Kidney glomerular epithelial cell (primary cell): ENCODE data around the gene UNC13D.
"Not testable (repeated sequence)": the region's sequence is repeated elsewhere in the genome, so short reads cannot be mapped to it uniquely, and the experiment has no call there.

Experiments
- DNase-seq: peaks from one replicate; lab custom pipeline; 2025; lab: John Stamatoyannopoulos, UW

Gene UNC13D

DNA sequence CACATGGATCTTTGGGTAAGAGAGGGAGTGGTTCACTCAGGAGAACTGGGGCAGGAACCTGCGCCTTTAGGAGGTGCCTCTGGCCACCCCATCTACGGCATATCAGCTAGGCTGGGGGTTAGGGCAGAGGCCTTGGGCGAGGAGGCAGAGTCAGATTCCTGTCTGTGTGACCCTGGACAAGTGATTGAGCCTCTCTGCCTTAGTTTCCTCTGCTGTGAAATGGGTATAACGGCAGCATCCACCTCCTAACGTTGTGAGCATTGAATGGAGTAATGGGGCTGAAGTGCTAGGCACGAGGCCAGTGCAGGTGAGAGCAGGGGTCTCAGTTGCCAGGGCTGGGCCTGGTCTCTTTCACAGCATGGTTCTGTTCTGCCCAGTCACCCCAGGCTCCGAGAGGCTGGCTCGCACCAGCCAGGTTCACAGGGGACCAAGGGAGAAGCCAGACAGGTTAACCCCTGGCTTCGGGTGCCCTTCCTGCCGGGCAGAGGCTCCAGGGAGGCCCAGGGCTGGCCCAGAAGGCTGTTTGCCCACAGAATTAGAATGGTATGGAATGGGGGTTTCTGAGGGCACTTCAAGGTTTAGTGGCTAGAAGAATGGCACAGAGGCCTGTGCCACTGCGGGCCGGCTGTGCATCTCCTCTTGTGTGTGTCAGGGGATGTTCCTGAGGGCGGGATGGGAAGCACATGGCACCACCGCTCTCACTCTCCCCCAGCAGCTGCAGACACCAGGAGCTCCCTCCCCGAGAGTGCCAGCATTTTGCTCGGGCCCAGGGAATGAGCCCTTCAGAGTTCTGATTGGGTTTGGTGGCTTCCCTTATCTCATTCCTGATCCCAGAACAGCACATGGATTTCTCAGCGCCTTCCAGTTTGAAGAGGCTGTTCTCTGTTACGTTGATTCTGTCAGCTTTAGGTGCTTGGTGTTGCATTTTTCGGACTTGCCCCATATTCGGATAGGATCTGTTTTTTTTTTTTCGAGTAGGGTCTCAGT lies 23.8 kb downstream of the UNC13D start:
- DNase-seq: no peak

DNA sequence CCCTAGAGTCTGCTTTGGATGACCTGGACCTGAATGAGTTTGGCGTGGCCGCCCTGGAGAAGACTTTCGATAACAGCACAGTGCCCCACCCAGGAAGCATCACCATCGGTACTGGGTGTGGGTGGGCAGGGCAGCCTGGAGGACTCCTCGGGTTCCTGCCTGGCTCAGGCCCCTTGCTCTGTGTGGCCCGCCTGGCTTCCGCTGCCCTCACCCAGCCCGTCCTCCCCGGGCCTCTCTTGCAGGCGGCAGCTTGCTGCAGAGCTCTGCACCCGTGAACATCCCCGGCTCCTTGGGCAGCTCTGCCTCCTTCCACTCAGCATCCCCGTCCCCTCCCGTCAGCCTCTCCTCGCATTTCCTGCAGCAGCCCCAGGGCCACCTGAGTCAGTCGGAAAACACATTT lies 24.5 kb downstream of the UNC13D start:
- DNase-seq: no peak

DNA sequence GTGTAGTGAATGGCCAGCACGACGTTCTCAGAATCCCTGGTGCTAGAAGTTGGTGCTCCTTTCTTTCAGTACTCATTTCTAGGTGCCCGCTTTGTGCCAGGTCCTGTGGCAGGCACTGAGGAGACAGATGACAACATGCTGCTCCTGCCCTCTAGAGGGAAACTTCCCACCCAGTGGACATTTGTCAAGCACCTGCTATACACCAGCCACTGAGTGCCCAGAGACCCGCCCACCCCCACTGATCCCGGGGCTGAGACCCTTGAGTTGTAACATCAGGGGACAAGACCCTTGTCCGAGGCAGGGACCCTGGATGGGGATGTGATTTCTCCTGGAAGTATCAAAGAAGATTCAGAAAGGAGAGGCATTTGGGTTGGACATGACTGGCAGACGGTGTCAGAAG lies 25.1 kb downstream of the UNC13D start:
- no peak for DNase-seq

DNA sequence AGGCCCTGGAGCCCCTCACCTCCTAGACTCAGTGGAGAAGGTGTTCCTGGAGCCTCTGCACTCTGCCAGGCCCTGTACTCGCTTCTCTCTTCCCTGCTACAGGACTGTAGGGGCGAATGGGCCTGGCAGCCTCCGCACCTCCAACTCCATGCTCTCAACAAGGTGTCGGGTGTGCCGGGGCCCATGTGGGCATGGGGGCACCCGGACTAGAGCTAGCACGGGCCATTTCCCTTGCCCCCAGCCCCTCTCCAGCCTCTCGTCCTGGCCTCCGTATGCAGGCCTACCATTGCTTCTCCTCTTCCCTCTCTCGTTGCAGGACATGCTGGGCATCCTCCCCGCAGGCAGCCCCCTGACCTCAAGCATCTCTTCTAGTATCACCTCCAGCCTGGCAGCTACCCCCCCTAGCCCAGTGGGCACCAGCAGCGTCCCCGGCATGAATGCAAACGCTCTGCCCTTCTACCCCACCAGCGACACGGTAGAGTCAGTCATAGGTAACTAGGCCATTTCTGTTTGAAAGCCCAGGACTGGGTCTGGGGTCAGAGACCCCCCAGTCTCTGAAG lies 25.8 kb downstream of the UNC13D start:
- DNase-seq: no peak

DNA sequence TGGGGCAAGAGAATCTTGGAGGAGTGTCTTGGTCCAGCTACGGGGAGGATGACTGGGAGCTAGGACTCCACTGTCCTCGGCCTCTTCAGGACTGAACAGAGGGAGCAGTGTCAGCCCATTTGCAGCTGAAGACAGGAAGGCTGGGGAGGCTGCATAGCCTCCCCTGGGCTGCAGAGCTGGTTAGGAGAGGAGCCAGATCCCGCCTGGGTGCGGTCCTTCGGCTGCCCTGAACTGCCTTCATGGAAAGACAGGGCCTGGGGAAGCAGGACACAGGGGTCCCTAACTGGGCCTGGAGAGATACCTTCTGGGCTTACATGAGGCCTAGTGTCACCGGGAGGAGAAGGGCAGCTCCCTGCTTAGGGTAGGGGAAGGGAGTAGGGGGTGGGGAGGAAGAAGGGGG lies 26.6 kb downstream of the UNC13D start:
- no peak for DNase-seq

DNA sequence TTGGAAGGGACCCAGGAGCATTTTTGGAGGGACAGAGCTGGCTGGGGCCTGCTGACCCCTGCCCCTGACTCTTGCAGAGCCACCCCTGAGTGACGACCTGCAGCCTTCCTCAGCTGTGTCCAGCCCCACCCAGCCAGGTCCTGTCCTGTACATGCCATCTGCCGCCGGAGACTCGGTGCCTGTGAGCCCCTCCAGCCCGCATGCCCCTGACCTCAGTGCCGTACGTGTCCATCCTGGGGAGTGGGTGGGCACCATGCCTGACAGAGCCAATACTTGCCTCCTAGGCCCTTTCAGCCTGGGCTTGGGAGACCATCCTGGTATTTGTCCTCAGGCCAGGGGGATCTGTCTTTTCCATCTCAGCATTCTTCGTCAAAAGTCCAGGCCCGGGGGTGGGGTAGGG lies 27.5 kb downstream of the UNC13D start:
- DNase-seq: no peak

DNA sequence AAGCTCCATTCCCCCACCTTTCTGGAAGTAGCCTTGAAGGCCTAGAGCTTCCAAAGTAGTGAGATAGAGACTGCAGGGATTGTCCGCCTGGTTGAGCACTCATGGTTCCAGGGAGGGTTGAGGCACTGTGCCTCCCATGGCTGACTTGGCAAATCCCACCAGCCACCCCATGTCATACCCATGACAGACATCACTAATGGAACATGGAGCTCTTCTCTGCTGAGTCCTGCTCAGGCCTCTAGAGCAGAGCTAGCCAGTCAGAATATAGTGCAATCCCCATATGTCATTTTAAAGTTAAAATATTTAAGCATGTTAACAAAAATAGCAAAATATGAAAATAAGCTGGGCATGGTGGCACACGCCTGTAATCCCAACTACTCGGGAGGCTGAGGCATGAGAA lies 28.8 kb downstream of the UNC13D start:
- DNase-seq: no peak

DNA sequence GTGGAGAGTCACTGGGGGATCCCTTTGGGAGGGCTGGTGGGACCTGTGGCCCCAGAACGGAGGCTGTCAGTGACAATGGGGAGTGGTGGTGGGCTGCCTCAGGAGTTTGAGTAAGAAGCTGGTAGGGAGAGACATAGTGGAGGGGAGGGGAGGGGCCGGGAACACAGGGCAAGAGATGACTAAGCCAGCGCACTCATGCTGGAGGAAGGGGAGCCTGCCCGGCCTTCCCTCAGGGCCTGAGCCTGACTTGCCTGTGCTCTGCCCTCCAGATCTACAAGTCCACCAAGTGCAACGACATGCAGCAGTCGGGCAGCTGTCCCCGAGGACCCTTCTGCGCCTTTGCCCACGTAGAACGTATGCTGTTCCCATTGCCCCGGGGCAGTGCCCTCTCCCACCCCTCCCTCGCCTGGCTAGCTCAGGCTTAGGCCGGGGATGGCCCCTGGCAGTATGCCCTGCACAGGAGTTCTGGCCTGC lies 29.3 kb downstream of the UNC13D start:
- DNase-seq: no peak

DNA sequence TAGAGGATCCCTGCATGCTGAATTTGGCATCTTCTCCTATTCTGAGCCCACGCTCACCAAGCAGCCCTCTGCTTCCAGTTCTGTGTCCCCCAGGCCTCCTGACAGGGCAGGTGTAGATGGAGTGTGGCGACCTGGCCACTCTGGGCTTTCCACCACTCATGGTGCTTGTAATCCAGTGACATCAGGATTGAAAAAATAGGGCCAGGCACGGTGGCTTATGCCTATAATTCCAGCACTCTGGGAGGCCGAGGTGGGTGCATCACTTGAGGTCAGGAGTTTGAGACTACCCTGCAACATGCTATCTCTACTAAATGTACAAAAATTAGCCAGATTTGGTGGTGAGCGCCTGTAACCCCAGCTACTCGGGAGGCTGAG lies 30.2 kb downstream of the UNC13D start:
- no peak for DNase-seq

DNA sequence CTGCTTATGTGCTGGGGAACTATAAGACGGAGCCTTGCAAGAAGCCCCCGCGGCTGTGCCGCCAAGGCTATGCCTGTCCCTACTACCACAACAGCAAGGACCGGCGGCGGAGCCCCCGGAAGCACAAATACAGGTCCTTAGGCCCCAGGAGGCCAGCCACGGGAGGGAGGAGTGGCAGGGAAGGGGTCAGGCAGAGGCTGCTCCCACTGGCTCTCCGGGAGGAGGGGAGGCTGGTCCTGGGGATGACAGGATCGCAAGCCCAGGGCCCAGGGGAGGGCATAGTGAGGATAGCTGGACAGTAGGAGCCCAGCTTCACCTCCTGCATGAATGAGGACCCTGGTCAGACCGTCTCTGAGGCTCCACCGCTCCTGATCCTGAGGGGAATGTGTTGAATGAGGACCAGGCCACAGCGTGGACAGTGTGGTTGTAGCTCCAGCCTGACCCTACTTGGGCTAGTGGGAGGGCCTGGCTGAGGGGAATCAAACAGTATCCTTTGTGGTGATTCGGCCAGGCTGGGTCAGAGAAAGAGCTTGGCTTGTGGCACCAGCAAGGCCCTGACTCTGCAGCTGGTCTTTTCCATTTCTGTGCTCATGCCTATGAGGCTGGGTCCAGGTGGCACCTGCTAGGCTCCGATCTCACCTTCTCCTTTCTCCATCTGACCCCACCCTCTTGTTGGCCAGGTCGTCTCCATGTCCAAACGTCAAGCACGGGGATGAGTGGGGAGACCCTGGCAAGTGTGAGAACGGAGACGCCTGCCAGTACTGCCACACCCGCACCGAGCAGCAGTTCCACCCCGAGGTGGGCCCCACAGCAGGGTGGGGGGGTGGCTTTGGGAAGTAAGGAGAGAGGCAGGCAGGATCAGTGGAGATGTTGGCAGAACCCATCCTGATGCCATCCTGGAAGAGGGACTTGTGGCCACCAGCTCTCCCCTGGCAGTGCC lies 30.9 kb downstream of the UNC13D start:
- DNase-seq: no peak

DNA sequence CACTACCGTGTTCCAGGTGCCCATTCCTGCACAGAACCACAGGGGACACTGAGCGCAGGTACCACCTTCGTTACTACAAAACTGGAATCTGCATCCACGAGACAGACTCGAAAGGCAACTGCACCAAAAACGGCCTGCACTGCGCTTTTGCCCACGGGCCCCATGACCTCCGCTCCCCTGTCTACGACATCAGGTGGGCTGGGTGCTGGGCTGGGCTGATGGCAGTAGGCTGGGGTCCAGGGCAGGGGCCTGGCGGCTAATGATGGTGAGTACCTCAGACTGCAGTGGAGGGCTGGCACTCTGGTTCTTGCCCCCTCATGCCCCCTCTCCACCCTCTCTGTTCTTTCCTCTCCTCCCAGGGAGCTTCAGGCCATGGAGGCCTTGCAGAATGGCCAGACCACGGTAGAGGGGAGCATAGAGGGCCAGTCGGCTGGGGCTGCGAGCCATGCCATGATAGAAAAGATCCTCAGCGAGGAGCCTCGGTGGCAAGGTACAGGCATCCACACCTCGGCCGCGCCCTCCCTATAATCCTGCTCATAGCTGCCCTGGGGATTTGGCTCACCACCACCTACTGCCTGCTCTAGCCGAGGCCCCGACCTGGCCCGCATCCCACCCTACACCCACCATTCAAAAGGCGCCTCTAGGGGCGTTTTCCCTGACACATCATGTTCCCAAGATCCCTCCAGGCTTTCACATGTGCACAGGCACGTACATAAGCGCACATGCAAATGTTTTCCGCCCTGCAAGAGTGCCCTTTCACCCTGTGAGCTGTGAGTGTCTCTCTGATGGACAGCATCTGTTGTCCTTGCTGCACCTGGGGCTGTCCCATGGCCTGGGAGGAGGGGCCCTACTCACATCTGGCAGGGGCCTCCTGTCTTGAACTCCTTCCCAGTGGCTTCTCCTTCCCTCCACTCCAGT lies 31.8 kb downstream of the UNC13D start:
- DNase-seq: no peak

DNA sequence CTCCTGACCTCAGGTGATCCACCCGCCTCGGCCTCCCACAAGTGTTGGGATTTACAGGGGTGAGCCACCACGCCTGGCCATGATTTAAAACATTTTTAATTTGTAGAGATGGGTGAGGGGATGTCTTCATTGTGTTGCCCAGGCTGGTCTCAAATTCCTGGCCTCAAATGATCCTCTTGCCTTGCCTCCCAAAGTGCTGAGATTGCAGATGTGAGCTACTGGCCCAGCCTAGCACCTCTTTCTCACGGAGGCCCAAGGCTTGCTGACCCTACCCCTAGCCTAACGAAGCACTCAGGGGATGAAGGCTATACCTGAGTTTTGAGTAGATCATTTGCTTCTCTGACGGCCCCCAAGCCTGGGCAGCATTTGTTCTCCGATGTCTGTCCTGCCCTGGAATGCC lies 33.0 kb downstream of the UNC13D start:
- DNase-seq: no peak

DNA sequence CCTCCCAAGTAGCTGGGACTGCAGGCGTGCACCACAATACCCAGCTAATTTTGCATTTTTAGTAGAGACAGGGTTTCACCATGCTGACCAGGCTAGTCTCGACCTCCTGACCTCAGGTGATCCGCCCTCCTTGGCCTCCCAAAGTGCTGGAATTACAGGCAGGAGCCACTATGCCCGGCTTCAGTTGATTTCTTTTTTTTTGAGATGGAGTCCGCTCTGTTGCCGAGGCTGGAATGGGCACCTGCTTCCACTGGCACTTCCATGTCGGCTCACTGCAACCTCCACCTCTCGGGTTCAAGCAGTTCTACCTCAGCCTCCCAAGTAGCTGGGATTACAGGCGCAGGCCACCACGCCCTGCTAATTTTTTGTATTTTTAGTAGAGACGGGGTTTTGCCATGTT lies 33.4 kb downstream of the UNC13D start:
- DNase-seq: not testable (repeated sequence)

DNA sequence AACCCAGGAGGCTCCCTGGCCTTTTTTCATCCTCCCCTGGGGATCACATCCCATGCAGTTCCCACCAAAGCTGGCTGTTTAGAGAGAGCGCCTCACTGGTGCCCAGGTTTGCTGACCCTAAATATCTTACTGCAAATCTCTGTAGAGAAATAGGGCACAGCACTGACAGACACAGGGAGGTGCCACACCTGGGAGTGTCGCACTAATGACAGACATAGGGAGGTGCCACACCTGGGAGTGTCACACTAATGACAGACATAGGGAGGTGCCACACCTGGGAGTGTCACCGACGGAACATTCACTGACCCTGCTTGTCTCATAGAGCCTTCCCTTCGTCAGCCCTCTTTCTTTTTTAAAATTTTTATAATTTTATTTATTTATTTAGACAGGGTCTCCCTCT lies 34.0 kb downstream of the UNC13D start:
- DNase-seq: no peak

DNA sequence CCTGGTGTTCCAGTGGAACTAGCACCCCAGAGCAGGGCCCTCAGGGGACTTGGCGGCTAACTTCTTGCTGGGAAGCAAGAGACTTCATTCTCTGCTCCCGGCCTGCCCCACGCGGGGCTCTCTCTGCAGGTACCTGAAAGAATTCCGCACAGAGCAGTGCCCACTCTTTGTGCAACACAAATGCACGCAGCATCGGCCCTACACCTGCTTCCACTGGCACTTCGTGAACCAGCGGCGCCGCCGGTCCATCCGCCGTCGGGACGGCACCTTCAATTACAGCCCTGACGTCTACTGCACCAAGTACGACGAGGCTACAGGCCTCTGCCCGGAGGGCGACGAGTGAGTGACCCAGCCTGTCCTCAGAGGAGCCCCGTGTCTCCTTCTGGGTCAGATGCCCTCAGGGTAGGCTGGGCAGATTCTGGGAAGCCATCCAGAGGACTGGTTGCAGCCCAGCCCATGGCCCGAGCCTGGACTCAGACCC lies 34.5 kb downstream of the UNC13D start:
- no peak for DNase-seq

DNA sequence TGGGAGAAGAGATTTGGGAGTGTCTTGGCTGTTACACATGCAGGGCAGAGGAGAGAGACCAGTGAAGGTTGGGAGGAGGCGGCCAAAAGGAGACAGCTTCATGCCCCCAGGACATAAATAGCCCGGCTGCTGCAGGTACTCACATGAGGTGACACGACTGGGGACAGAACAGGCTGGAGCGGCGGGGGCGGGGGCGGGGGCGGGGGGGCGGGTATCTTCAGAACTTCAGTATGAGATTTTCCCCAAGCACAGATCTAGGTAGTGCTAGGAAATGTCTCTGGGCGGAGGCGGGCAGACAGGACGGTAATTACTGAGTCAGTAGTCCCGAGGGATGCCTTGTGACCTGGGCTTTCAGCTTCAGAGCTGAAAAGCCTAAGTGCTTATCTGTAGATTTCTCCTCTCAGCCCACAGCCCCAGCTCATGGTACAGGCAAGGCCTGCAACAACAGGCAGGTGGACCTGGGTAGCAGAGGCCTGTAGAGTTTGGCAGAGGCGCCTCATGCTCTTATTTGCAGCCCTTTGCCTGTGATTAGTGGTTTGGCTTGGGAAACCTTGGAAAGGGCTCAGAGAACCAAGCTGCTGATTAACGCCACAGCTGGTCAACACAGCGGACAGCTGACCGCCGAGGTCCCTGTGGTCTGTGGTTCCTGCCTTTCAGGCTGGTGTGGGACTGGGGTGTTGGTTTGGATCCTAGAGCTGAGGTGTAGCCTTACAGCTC lies 35.1 kb downstream of the UNC13D start:
- no peak for DNase-seq

DNA sequence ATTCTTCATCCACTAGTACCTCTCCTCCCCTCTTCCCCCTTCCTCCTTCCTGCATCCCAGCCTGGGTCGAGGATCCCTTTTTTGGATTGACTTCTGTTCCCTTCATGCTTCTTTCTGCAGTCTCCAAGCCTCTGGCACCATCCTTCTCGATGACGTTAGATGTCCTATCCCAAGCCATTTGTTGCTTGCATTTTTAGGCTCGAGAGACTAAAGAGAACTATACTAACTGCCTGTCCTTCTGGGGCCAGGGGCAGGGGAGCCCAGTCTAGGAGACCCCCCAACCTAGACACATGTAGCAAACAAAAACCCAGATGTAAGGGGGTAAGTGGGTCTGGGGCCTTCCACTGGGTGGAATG lies 35.7 kb downstream of the UNC13D start:
- no peak for DNase-seq

DNA sequence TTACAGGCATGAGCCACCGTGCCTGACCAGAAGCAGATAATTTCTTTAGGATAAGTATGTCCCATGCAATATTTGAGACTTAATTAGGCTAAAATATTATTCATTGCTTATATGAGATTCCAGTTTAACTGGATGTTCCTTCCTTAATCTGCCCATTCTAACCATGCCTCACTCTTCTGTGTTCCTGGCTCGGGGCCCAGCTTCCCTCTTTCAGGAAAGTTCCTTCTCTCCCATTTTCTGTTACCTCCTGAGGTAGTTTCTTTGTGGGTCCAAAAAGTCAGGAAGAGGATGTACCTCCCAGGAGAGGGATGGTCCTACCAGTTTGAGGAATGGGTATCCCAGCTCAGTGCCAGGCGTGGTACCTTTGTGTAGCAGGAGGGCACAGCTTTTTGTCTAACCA lies 36.3 kb downstream of the UNC13D start:
- no peak for DNase-seq

DNA sequence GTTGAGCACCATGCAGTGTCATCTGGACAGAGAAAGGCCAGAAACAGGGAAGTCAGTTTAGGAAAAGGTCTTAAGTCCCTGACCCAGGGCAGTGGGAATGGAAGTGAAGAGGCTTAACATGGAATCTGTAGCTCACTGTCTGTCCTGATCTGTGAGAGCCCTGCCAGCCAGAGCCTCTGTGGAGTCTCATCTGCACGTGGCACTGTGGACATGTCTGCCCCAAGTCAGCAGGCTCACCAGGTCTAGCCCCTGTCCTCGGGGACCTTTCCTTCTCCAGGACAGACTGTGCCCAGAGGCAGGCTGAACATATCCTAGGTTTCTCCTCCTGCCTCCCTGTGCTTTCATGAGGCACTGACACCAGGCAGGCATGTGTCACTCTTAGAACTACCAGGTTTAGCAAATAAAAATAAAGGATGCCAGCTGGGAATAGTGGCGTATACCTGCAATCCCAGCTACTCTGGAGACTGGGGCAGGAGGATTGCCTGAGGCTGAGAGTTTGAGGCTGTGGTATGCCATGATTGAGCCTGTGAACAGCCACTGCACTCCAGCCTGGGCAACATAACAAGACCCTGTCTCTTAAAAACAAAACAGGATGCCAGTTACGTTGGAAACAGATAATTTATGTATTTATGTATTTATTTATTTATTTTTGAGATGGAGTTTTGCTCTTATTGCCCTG lies 37.2 kb downstream of the UNC13D start:
- no peak for DNase-seq

DNA sequence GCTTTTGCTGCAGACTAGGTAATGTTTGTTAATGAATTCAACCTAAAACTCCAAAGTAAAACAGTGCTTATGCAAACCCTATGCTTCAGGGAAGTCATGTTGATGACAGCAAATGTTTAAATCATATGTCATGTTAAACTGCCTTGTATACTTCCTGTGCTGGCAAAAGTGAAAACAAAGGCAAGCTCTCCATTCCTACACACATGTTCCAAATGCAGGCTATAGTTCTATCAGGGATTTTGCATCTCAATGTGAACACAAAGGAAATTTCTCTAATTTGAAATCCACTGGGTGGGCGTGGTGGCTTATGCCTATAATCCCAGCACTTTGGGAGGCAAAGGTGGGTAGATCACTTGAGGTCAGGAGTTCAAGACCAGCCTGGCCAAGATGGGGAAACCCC lies 40.3 kb downstream of the UNC13D start:
- no peak for DNase-seq
